HEK293T (cell line): ENCODE data around the gene GNB1L.

Experiments used
- CTCF ChIA-PET: fragments of 350-600 bp; formaldehyde crosslinking; extraction: SDS; loops from one replicate; lab custom pipeline; 2021; ENCODE audit warnings: antibody characterized with exemption, inconsistent platforms; lab: Yijun Ruan, JAX
- POLR2A ChIA-PET: fragments of 350-600 bp; formaldehyde crosslinking; extraction: SDS; loops from one replicate; lab custom pipeline; 2020; ENCODE audit warnings: antibody characterized with exemption, inconsistent platforms; lab: Yijun Ruan, JAX
- DNase-seq: peaks from one replicate; pipeline ENCODE4 v3.0.0; 2012; ENCODE audit warnings: mixed read lengths; ENCODE audit errors: extremely low spot score
- ARNT ChIP-seq: fragments of 450-650 bp; IDR thresholded peaks from 2 replicates; pipeline ENCODE4 v1.6.1; 2017; ENCODE audit warnings: mild to moderate bottlenecking
- BHLHE40 ChIP-seq: fragments of 450-650 bp; IDR thresholded peaks from 2 replicates; pipeline ENCODE4 v1.6.1; 2016; ENCODE audit warnings: mild to moderate bottlenecking, moderate library complexity, borderline replicate concordance
- CTBP1 ChIP-seq: fragments of 450-650 bp; IDR thresholded peaks from 2 replicates; pipeline ENCODE4 v1.6.1; 2016; ENCODE audit warnings: borderline replicate concordance
- ELF4 ChIP-seq: fragments of 450-650 bp; IDR thresholded peaks from 2 replicates; pipeline ENCODE4 v1.6.1; 2017; ENCODE audit warnings: antibody characterized with exemption
- FOXA1 ChIP-seq: fragments of 450-650 bp; IDR thresholded peaks from 2 replicates; pipeline ENCODE4 v1.6.1; 2016; ENCODE audit warnings: mild to moderate bottlenecking
- FOXK2 ChIP-seq: fragments of 450-650 bp; IDR thresholded peaks from 2 replicates; pipeline ENCODE4 v1.6.1; 2016; ENCODE audit warnings: mild to moderate bottlenecking
- FOXM1 ChIP-seq: fragments of 450-650 bp; IDR thresholded peaks from 2 replicates; pipeline ENCODE4 v1.6.1; 2017; ENCODE audit warnings: mild to moderate bottlenecking, borderline replicate concordance
- HDGF ChIP-seq: fragments of 450-650 bp; IDR thresholded peaks from 2 replicates; pipeline ENCODE4 v1.6.1; 2017; ENCODE audit warnings: antibody characterized with exemption, borderline replicate concordance
- L3MBTL2 ChIP-seq: fragments of 450-650 bp; conservative IDR thresholded peaks from 2 replicates; pipeline ENCODE4 v1.6.1; 2016; ENCODE audit warnings: mild to moderate bottlenecking
- LEF1 ChIP-seq: fragments of 450-650 bp; IDR thresholded peaks from 2 replicates; pipeline ENCODE4 v1.6.1; 2017; ENCODE audit warnings: mild to moderate bottlenecking, borderline replicate concordance
- NFRKB ChIP-seq: fragments of 450-650 bp; IDR thresholded peaks from 2 replicates; pipeline ENCODE4 v1.6.1; 2016; ENCODE audit warnings: mild to moderate bottlenecking, moderate library complexity
- SP1 ChIP-seq: fragments of 450-650 bp; IDR thresholded peaks from 2 replicates; pipeline ENCODE4 v1.6.1; 2017
- SUZ12 ChIP-seq: fragments of 450-650 bp; IDR thresholded peaks from 2 replicates; pipeline ENCODE4 v1.6.1; 2016; ENCODE audit warnings: mild to moderate bottlenecking
- TARDBP ChIP-seq: fragments of 450-650 bp; IDR thresholded peaks from 2 replicates; pipeline ENCODE4 v1.6.1; 2016
- ZNF384 ChIP-seq: fragments of 450-650 bp; IDR thresholded peaks from 2 replicates; pipeline ENCODE4 v1.6.1; 2016
- TF ChIP-seq, protein P1 (sequence below): fragments of 450-650 bp; IDR thresholded peaks from 2 replicates; pipeline ENCODE4 v1.6.1; 2016

The GNB1L gene

DNA sequence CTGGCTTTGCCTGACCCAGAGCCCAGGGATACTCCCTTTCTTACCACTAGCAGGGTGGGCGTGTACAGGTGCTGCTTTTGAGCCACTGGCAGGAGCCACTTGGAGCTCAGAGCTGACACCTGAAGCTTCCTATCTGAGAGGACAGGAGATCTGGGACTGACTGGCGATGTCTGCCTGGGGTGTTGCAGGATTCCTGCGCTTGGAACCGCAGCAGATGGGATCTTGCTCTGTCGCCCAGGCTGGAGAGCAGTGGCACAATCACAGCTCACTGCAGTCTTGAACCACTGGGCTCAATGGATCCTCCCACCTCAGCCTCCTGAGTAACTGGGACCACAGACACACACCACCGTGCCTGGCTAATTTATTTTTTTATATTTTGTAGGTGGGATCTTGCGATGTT lies 113.6 kb downstream of the GNB1L start:
- DNase-seq = no peak
- CTCF ChIA-PET = no interaction called here
- POLR2A ChIA-PET = no interaction called here
- no peak for TF ChIP-seq CTBP1
- TF ChIP-seq FOXK2 = no peak
- TF ChIP-seq FOXA1 = no peak
- TF ChIP-seq SUZ12 = no peak
- TF ChIP-seq TARDBP = no peak
- TF ChIP-seq HDGF = no peak
- no peak for TF ChIP-seq NFRKB
- no peak for TF ChIP-seq ZNF384
- TF ChIP-seq SP1 = no peak
- no peak for TF ChIP-seq ARNT
- TF ChIP-seq FOXM1 = no peak
- TF ChIP-seq ELF4 = no peak

DNA sequence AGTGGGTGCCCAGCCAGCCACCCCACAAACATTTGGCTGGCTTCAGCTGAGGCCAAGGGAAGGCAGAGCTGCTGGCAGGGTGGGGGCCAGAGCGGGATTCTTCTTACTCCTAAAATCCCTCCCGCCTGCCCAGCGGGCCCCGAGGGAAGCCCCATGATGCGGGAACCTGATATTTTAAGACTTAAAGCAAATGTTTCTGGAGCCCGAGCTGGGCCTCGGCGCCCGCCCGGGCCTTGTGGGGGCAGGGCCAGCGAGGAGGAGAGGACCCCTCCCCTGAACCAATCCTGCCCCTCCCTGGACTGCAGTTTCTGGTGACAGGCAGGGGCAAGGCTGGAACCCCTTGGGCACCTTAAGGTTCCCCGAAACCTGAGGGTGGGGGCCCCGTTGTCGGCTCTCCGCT lies 114.1 kb downstream of the GNB1L start:
- no peak for DNase-seq
- ChIA-PET CTCF (interaction anchor here (0.7 kb wide), 1 partner anchor 10 kb away, joined by 3 read pairs; no protein-coding TSS in a partner anchor), POLR2A (no interaction called here)
- TF ChIP-seq ARNT (no peak), LEF1 (no peak), SP1 (no peak), L3MBTL2 (no peak), ZNF384 (no peak), SUZ12 (no peak), FOXM1 (no peak)
- TF ChIP-seq, protein P1, sequence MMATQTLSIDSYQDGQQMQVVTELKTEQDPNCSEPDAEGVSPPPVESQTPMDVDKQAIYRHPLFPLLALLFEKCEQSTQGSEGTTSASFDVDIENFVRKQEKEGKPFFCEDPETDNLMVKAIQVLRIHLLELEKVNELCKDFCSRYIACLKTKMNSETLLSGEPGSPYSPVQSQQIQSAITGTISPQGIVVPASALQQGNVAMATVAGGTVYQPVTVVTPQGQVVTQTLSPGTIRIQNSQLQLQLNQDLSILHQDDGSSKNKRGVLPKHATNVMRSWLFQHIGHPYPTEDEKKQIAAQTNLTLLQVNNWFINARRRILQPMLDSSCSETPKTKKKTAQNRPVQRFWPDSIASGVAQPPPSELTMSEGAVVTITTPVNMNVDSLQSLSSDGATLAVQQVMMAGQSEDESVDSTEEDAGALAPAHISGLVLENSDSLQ = no peak

DNA sequence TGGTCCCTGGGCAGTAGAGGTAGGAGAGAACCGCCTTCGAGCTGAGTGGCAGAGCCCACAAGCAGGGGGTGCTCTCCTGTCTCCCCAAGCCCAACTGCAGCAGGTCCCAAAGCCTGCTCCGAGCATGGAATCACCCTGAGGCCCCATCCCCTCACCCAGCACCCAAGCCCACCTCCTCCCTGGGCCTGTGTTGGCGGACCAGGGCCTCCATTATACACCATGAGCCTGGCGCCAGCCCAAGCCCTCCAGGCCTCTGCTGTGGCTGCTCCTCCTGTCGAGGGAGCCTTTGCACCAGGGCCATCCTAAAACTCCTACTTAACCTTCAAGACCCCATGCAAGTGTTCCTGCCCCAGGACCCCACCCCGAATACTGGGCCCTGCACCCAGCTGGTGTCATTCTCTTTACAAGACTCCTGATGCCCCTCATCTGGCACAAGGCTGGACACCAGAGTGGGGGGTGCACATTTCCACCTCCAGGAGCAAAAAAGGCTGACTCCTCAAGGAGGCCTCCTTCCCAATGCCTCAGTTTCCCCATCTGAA lies 114.7 kb downstream of the GNB1L start:
- TF ChIP-seq CTBP1 = no peak
- TF ChIP-seq LEF1 = no peak
- TF ChIP-seq HDGF = no peak
- no peak for TF ChIP-seq FOXA1
- no peak for TF ChIP-seq SP1
- TF ChIP-seq FOXM1 = no peak
- TF ChIP-seq ARNT = no peak
- TF ChIP-seq, protein P1 = no peak
- no peak for TF ChIP-seq NFRKB
- TF ChIP-seq BHLHE40 = no peak
- no peak for TF ChIP-seq SUZ12
- no peak for TF ChIP-seq FOXK2
- TF ChIP-seq TARDBP = no peak
- TF ChIP-seq ELF4 = no peak
- ChIA-PET CTCF (interaction anchor here (0.7 kb wide), 1 partner anchor 9 kb away, joined by 3 read pairs; no protein-coding TSS in a partner anchor), POLR2A (no interaction called here)
- DNase-seq = no peak

DNA sequence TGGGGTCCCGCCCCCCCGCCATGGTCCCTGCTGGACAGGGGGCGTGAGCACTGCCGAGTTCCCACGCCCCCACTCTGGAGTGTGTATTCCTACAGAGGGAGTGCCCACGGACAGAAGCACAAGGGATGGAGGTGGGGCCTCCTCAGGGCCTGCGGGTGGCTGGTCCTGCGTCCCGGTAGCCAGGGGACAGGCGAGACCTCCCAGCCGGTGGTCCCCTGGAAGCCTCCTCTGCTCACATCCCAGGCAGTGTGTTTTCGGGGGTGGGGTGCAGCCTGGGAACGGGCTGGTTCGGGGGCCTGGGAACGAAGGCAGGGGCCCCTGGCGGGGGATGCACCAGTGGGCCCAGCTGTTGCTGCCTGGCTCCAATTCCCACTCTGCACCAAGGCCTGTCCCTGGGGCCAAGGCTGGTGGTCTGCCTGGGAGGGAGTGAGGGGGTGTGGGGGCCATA lies 115.2 kb downstream of the GNB1L start:
- DNase-seq = no peak
- ChIA-PET CTCF (no interaction called here), POLR2A (no interaction called here)
- TF ChIP-seq LEF1 = no peak
- TF ChIP-seq ELF4 = no peak
- TF ChIP-seq TARDBP = no peak
- no peak for TF ChIP-seq FOXK2
- TF ChIP-seq SUZ12 = no peak
- no peak for TF ChIP-seq ZNF384
- no peak for TF ChIP-seq FOXA1
- TF ChIP-seq HDGF = no peak
- TF ChIP-seq CTBP1 = no peak
- no peak for TF ChIP-seq ARNT
- TF ChIP-seq NFRKB = no peak
- no peak for TF ChIP-seq FOXM1
- no peak for TF ChIP-seq BHLHE40

DNA sequence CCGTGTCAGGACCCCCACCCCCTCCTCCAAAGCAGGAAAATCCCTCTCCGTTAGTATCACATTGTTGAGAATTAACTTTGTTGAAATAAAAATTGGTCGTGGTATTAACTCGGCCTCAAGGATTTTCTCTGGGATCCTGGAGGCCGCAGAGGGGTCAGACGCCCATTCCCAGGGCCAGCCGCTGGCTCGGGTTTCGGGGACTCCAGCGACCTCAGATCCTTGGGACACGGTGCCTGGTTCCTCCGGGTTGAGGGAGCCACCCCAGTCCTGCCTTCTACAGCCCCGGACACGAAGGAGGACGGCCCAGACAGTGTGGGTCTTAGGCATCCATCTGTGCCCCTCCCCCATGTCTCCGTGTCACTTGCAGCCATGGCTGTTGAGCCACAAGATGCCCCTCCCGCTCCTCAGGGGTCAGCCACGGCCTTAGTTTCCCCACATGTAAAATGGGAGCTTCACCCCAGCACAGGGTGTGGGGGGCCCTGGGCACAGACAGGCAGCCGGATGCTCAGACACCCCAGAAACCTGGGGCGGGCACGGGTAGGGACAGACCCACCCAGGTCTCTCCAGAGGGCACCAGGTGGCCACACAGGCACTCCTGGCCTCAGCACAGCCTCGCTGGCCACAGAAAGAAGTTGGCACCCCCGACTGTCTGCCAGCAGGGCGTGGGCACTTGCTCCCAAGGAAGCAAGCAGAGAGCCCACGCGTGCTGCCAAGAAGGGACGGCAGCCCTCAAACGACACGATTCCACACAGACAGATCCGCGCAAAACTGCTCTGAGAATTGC lies 115.8 kb downstream of the GNB1L start:
- DNase-seq = no peak
- ChIA-PET CTCF (no interaction called here), POLR2A (no interaction called here)
- no peak for TF ChIP-seq TARDBP
- no peak for TF ChIP-seq SUZ12
- no peak for TF ChIP-seq FOXM1
- TF ChIP-seq LEF1 = no peak
- TF ChIP-seq NFRKB = no peak
- TF ChIP-seq SP1 = no peak
- TF ChIP-seq ELF4 = no peak

DNA sequence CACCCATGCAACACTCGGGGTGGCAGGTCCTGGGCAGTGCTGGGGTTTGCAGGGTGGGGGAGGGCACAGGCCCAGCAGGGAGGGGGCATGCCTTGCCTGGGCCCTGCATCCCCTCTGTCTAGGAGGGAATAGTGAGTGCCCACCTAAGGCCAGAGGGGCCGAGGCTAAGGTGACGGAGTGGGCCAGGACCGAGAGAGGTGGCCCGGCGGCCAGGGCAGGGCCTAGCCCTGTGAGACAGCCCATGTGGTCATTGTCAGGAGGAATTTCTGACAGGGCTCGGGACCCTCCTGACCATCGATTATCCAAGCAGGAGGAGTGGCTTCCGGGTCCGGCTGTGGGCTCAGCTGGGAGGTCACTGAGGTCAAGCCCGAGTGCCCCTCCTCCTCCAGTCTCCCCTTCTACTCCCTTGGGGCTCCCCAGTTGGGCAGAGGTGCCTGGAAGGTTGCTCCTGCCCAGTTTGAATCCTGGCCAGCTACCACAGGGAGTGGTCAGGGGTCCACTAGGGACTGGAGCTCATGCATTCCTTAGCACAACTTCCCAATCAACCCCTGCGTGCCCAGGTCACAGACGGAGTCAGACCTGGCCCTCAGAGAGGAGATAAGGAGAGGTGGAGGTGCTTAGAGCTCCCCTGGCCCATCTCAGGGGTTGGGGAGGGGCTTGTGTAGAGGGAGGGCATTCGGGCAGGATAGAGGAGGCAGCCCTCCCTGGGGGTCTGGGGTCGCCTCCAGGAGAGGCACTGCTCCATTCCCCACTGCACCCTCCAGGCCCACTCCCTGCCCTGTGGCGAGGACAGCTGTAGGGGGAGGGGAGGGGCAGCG lies 116.6 kb downstream of the GNB1L start:
- TF ChIP-seq TARDBP = no peak
- no peak for TF ChIP-seq HDGF
- no peak for TF ChIP-seq ZNF384
- no peak for TF ChIP-seq L3MBTL2
- TF ChIP-seq CTBP1 = no peak
- TF ChIP-seq FOXA1 = no peak
- TF ChIP-seq SP1 = no peak
- TF ChIP-seq NFRKB = no peak
- no peak for TF ChIP-seq SUZ12
- no peak for TF ChIP-seq FOXK2
- TF ChIP-seq ARNT = no peak
- TF ChIP-seq, protein P1 = no peak
- CTCF ChIA-PET = no interaction called here
- POLR2A ChIA-PET = no interaction called here
- DNase-seq = no peak
